ENCODE data around the gene CREB3L2.

The CREB3L2 gene

GRCh38 chr7:137977173-137977572 is 24.7 kb downstream of the CREB3L2 start:
- no peak overlapping the region for H3K27ac ChIP-seq
- H3K36me3 ChIP-seq, result no peaks in the 10 kb centered on the region
- H3K9me3 ChIP-seq (ENCODE audit: severe bottlenecking), result no peaks in the 10 kb centered on the region
- no peaks in the 10 kb centered on the region for H3K27me3 ChIP-seq (ENCODE audit: insufficient read depth, low read depth, severe bottlenecking)
- DNase-seq, result no peak
- TF ChIP-seq CTCF (IDR thresholded peaks at IDR 0.05; ENCODE audit: low read depth, low read length), result no peak
- H3K4me3 ChIP-seq (ENCODE audit: low read depth, low read length), result no peak overlapping the region

GRCh38 chr7:137976696-137977095 is 25.2 kb downstream of the CREB3L2 start:
- H3K27ac ChIP-seq, result no peak overlapping the region
- no peak for TF ChIP-seq CTCF (IDR thresholded peaks at IDR 0.05; ENCODE audit: low read depth, low read length)
- no peak overlapping the region for H3K4me3 ChIP-seq (ENCODE audit: low read depth, low read length)
- no peaks in the 10 kb centered on the region for H3K27me3 ChIP-seq (ENCODE audit: insufficient read depth, low read depth, severe bottlenecking)
- no peaks in the 10 kb centered on the region for H3K9me3 ChIP-seq (ENCODE audit: severe bottlenecking)
- DNase-seq, result no peak
- H3K36me3 ChIP-seq, result no peaks in the 10 kb centered on the region

- Histone ChIP-seq H3K36me3 (no peaks in the 10 kb centered on the region), H3K27ac (no peak overlapping the region), H3K4me3 (ENCODE audit: low read depth, low read length) (no peak overlapping the region), H3K27me3 (ENCODE audit: insufficient read depth, low read depth, severe bottlenecking) (no peaks in the 10 kb centered on the region), H3K9me3 (ENCODE audit: severe bottlenecking) (no peaks in the 10 kb centered on the region)
- TF ChIP-seq CTCF (IDR thresholded peaks at IDR 0.05; ENCODE audit: low read depth, low read length), result no peak
- no peak for DNase-seq
These were observed 25.7 kb downstream of the CREB3L2 start for GRCh38 chr7:137976232-137976631.

GRCh38 chr7:137975768-137976167 is 26.1 kb downstream of the CREB3L2 start:
- DNase-seq, result no peak
- no peak overlapping the region for H3K27ac ChIP-seq

GRCh38 chr7:137975221-137975620 is 26.7 kb downstream of the CREB3L2 start:
- H3K27me3 ChIP-seq (ENCODE audit: insufficient read depth, low read depth, severe bottlenecking), result no peaks in the 10 kb centered on the region
- H3K27ac ChIP-seq, result no peak overlapping the region

More at GRCh38 chr7:137975768-137976167, 26.1 kb downstream of the CREB3L2 start:
- H3K36me3 ChIP-seq, result no peaks in the 10 kb centered on the region
- no peak overlapping the region for H3K4me3 ChIP-seq (ENCODE audit: low read depth, low read length)
- TF ChIP-seq CTCF (IDR thresholded peaks at IDR 0.05; ENCODE audit: low read depth, low read length), result no peak
- no peaks in the 10 kb centered on the region for H3K9me3 ChIP-seq (ENCODE audit: severe bottlenecking)
- H3K27me3 ChIP-seq (ENCODE audit: insufficient read depth, low read depth, severe bottlenecking), result no peaks in the 10 kb centered on the region

More at GRCh38 chr7:137975221-137975620, 26.7 kb downstream of the CREB3L2 start:
- H3K9me3 ChIP-seq (ENCODE audit: severe bottlenecking), result no peaks in the 10 kb centered on the region
- TF ChIP-seq CTCF (IDR thresholded peaks at IDR 0.05; ENCODE audit: low read depth, low read length), result no peak
- no peak for DNase-seq
- H3K36me3 ChIP-seq, result no peaks in the 10 kb centered on the region
- no peak overlapping the region for H3K4me3 ChIP-seq (ENCODE audit: low read depth, low read length)
